CD4-positive, CD25-positive, alpha-beta regulatory T cell (primary cell): ENCODE results near the gene KCTD21. TPM values are rescaled to one million over a fixed set of nuclear protein-coding genes. Genes with fewer than 3 reads are reported as not detected.

Experiments
- ATAC-seq, 2 donors: fragments of 150-1000 bp; cut with Tn5 transposase; one replicate each; pipeline ENCODE4 v1.10.0; 2021; ENCODE audit warnings: low read depth in 2 of 2, moderate number of reproducible peaks in 2 of 2, moderate library complexity in 1 of 2
- DNase-seq, 3 donors: peaks; one replicate each; pipeline versions ENCODE4 v3.0.0 to v3.0.0-alpha.2; 2012 to 2022; ENCODE audit warnings: mixed read lengths in 1 of 3
- H3K27ac ChIP-seq: one replicate; pipeline ENCODE4 v1.7.0; 2013; ENCODE audit warnings: mild to moderate bottlenecking, low read length; ENCODE audit not compliant: insufficient read depth, poor library complexity, severe bottlenecking
- H3K27me3 ChIP-seq: one replicate; pipeline ENCODE4 v1.7.0; 2013; ENCODE audit warnings: low read length; ENCODE audit not compliant: control insufficient read depth, insufficient read depth
- H3K36me3 ChIP-seq: one replicate; pipeline ENCODE4 v1.7.0; 2013; ENCODE audit warnings: mild to moderate bottlenecking, low read length, moderate library complexity; ENCODE audit not compliant: control insufficient read depth, insufficient read depth
- H3K4me1 ChIP-seq: 2 replicates; pipeline ENCODE4 v1.7.0; 2013; ENCODE audit warnings: mild to moderate bottlenecking, low read length; ENCODE audit not compliant: insufficient read depth, control insufficient read depth, poor library complexity, severe bottlenecking
- H3K4me3 ChIP-seq: one replicate; pipeline ENCODE4 v1.7.0; 2013; ENCODE audit warnings: low read depth, mild to moderate bottlenecking, low read length, moderate library complexity
- H3K9me3 ChIP-seq, 2 experiments: 1 replicate in 1 of 2; 2 replicates in 1 of 2; pipeline ENCODE4 v1.7.0; 2013; ENCODE audit warnings: low read length in 2 of 2, mild to moderate bottlenecking in 1 of 2, moderate library complexity in 1 of 2; ENCODE audit not compliant: control insufficient read depth in 2 of 2
- H3K27ac Mint-ChIP-seq, 3 donors: one replicate each; pipeline ENCODE4 v1.8.0; 2020 to 2022; ENCODE audit warnings: mild to moderate bottlenecking in 3 of 3, mixed read lengths in 3 of 3, moderate library complexity in 2 of 3
- H3K27me3 Mint-ChIP-seq: one replicate; pipeline ENCODE4 v1.8.0; 2022; ENCODE audit warnings: mild to moderate bottlenecking, mixed read lengths
- H3K36me3 Mint-ChIP-seq: one replicate; pipeline ENCODE4 v1.8.0; 2020; ENCODE audit warnings: mixed read lengths
- H3K4me1 Mint-ChIP-seq, 4 donors: one replicate each; pipeline ENCODE4 v1.8.0; 2020 to 2022; ENCODE audit warnings: mixed read lengths in 4 of 4, mild to moderate bottlenecking in 1 of 4
- H3K4me3 Mint-ChIP-seq, 4 donors: one replicate each; pipeline ENCODE4 v1.8.0; 2020 to 2022; ENCODE audit warnings: mild to moderate bottlenecking in 4 of 4, mixed read lengths in 4 of 4, moderate library complexity in 3 of 4
- H3K9me3 Mint-ChIP-seq, 7 donors: one replicate each; pipeline ENCODE4 v1.8.0; 2020 to 2022; ENCODE audit warnings: mixed read lengths in 7 of 7, mild to moderate bottlenecking in 3 of 7, moderate library complexity in 2 of 7
- polyA plus RNA-seq, 4 donors: library from polyadenylated mRNA; unstranded; fragments of 300-500 nt; fragmentation: Illumina TruSeq; gene quantifications; one replicate each; pipeline ENCODE4 v1.2.3, GENCODE V29; 2021
- total RNA-seq: library from RNA; stranded (reverse); gene quantifications from one replicate; pipeline ENCODE4 v1.2.3, GENCODE V29; 2022

The KCTD21 gene
- total and polyA plus RNA-seq, 5 donors from 2014 or later: 1.4 to 3.8 (median 3.2) TPM

DNA sequence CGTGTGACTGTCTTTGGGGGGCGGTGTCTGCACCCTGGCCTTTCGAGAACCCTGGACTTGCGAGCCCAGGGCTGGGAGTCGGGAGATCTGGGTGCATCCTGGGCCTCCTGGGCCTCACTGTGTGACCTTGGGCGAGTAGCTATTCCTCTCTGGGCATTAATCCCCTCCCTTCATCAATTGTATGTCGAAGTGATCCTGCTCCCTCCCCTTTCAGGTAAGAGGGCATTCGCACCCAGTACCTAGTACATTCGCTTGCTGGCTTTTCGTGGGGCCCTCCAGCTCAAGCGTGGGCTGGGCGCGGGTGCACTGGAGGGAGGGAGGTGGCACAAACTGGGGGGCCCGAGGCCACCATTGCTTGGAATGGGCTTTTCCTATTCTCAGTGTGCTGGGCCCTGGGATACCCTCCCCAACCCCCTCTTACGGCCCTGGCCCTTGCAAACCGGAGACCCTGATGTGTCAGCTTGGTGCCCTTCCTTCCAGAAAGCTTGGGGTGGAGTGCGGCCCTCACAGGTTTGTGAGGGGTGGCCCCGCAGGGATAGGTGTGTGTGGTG is 823 bp upstream of the KCTD21 start:
- peak overlapping the region; percentile 98 to 100 (median 99) for H3K4me3 Mint-ChIP-seq
- peak overlapping the region; percentile 82 for H3K27ac ChIP-seq
- no peaks in the 10 kb centered on the region for H3K27me3 ChIP-seq
- peak overlapping the region; percentile 87 to 98 (median 96) for H3K27ac Mint-ChIP-seq
- peaks cover 32% of the 10 kb centered on the region for H3K4me1 ChIP-seq
- H3K36me3 Mint-ChIP-seq: no peaks in the 10 kb centered on the region
- DNase-seq (no peak), ATAC-seq (no peak)
- no peaks in the 10 kb centered on the region for H3K27me3 Mint-ChIP-seq
- no peaks in the 10 kb centered on the region for H3K36me3 ChIP-seq
- H3K4me3 ChIP-seq: peak overlapping the region; percentile 66
- no peaks in the 10 kb centered on the region for H3K9me3 Mint-ChIP-seq
- no peaks in the 10 kb centered on the region for H3K9me3 ChIP-seq
- H3K4me1 Mint-ChIP-seq: peaks cover 19 to 62% (median 48%) of the 10 kb centered on the region in 4 donors

DNA sequence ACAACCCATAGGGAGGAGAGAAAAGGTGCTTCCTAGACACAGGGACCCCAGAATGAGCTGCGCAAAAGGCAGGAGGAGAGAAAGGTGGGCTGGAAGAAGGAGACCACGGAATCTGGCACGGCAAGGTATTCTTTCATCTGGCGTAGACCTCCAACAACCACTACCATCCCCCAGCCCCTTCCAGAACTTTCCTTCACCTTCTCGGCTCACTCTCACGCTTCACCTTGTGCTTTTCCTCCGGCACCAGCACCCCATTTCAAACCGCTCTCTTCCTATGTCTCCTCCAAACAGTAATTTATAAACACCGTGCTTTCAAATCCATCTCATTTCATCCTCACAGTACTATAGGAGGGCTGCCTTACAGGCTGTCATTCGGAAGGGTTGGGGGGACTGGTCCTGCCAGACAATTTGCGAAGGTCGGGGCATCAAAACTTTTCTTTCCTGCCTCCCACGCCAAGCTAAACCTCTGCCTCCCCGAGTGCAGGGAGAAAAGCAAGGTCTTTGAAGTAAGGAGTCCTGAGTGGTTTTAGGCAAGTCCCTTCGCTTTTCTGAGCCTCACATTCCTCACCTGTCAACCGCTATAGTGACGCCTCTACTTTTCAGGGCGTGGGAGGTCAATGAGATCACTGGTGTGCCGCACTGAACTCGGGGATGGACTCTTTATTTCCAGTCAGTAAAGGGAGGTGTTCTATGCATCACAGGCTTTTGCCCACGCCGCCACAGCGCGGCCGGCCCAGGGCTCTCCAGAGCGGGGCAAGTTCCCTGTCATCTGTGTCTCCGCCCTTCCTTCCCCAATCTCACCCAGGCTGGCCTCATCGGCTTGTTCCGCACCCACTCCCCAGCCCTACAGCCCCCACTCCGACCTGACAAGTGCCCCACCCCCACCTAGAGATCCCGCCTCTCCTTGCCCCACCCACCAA is 800 bp downstream of the KCTD21 start:
- peak in 1 of 2 donors; percentile 37 for ATAC-seq
- H3K36me3 Mint-ChIP-seq: no peaks in the 10 kb centered on the region
- H3K27me3 Mint-ChIP-seq: no peaks in the 10 kb centered on the region
- no peak for DNase-seq
- H3K4me1 Mint-ChIP-seq: peaks cover 19 to 55% (median 38%) of the 10 kb centered on the region in 4 donors
- H3K36me3 ChIP-seq: no peaks in the 10 kb centered on the region
- H3K4me3 ChIP-seq: peak overlapping the region; percentile 85
- no peaks in the 10 kb centered on the region for H3K9me3 Mint-ChIP-seq
- H3K27ac Mint-ChIP-seq: peak overlapping the region; percentile 95 to 98 (median 96)
- peak overlapping the region; percentile 98 to 100 (median 99) for H3K4me3 Mint-ChIP-seq
- peaks cover 32% of the 10 kb centered on the region for H3K4me1 ChIP-seq
- H3K27ac ChIP-seq: peak overlapping the region; percentile 82
- H3K9me3 ChIP-seq: no peaks in the 10 kb centered on the region
- no peaks in the 10 kb centered on the region for H3K27me3 ChIP-seq

DNA sequence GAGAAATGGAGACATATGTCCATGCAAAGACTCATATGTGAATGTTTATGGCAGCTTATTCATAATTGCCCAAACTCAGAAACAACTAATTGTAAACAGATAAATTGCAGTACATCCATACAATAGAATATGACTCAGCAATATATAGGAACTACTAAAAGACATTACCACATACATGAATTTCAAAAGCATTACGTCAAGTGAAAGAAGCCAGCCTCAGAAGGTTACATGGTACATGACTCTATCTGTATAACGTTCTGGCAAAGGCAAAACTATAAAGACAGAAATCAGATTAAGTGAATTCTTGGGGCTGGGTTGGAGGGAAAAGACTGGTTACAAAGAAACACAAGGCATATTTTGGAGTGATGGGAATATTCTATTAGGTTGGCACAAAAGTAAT is 7.2 kb downstream of the KCTD21 start:
- H3K36me3 ChIP-seq: peaks cover 4% of the 10 kb centered on the region
- DNase-seq (no peak), ATAC-seq (no peak)
- H3K4me3 Mint-ChIP-seq: no peak overlapping the region
- H3K27me3 Mint-ChIP-seq: no peaks in the 10 kb centered on the region
- H3K27ac ChIP-seq: no peak overlapping the region
- H3K9me3 ChIP-seq: no peaks in the 10 kb centered on the region
- H3K27me3 ChIP-seq: no peaks in the 10 kb centered on the region
- H3K27ac Mint-ChIP-seq: peak overlapping the region in 1 of 3 donors; percentile 53
- H3K4me3 ChIP-seq: no peak overlapping the region
- H3K4me1 Mint-ChIP-seq: peaks cover 5 to 12% (median 7%) of the 10 kb centered on the region in 4 donors
- H3K4me1 ChIP-seq: no peaks in the 10 kb centered on the region
- H3K36me3 Mint-ChIP-seq: peaks cover 27% of the 10 kb centered on the region
- H3K9me3 Mint-ChIP-seq: peaks cover 0 to 2% (median 0%) of the 10 kb centered on the region in 7 donors

DNA sequence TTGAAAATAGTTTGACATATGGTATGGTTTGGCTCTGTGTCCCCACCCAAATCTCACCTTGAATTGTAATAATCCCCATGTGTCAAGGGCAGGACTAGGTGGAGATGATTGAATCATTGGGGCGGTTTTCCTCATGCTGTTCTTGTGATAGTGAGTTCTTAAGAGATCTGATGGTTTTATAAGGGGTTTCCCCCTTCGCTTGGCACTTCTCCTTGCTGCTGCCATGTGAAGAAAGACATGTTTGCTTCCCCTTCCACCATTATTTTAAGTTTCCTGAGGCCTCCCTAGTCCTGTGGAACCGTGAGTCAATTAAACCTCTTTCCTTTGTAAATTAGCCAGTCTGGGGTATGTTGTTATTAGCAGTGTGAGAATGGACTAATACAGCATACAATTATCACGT is 7.7 kb downstream of the KCTD21 start:
- H3K4me3 Mint-ChIP-seq: no peak overlapping the region
- DNase-seq (no peak), ATAC-seq (no peak)
- H3K4me1 ChIP-seq: no peaks in the 10 kb centered on the region
- H3K4me1 Mint-ChIP-seq: peaks cover 5 to 12% (median 7%) of the 10 kb centered on the region in 4 donors
- no peak overlapping the region for H3K27ac ChIP-seq
- no peaks in the 10 kb centered on the region for H3K27me3 Mint-ChIP-seq
- peaks cover 32% of the 10 kb centered on the region for H3K36me3 Mint-ChIP-seq
- no peaks in the 10 kb centered on the region for H3K9me3 ChIP-seq
- H3K27ac Mint-ChIP-seq: no peak overlapping the region
- H3K4me3 ChIP-seq: no peak overlapping the region
- H3K36me3 ChIP-seq: peaks cover 4% of the 10 kb centered on the region
- H3K27me3 ChIP-seq: no peaks in the 10 kb centered on the region
- H3K9me3 Mint-ChIP-seq: peaks cover 0 to 4% (median 0%) of the 10 kb centered on the region in 7 donors

DNA sequence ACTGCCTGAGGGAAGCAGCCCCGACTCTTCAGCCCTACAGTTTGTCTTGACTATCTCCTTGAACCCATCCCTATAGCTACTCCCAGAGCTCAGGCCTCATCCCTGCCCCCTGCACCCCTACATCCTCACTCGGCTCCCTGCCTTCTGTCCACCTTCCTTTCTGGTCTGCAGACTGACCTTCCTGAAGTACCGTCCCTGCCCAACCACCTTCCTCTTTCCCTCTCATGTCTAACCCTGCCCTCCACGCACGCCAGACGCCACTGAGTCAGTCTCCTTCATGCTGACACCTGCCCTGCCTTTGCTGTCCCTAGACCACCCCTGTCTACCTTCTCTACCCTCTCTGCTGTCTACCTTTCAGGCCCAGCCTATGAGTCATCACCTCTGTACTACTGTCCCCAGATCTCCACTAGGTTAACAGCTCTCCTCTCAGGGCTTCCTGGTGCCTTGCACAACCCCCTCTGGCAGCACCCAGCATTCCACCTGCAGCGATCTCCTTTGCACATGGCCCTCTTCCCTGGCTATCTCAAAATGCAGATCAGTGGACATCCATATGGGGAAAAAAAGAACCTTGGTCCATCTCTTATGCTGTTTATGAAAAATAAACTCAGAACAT is 8.9 kb downstream of the KCTD21 start:
- H3K9me3 ChIP-seq: no peaks in the 10 kb centered on the region
- H3K36me3 Mint-ChIP-seq: peaks cover 35% of the 10 kb centered on the region
- H3K9me3 Mint-ChIP-seq: peaks cover 0 to 4% (median 0%) of the 10 kb centered on the region in 7 donors
- no peaks in the 10 kb centered on the region for H3K27me3 Mint-ChIP-seq
- no peak overlapping the region for H3K4me3 ChIP-seq
- H3K4me3 Mint-ChIP-seq: no peak overlapping the region
- peaks cover 5 to 15% (median 5%) of the 10 kb centered on the region in 4 donors for H3K4me1 Mint-ChIP-seq
- ATAC-seq (no peak), DNase-seq (no peak)
- peaks cover 4% of the 10 kb centered on the region for H3K36me3 ChIP-seq
- H3K27ac Mint-ChIP-seq: peak overlapping the region in 2 of 3 donors; percentile 12 to 40
- no peak overlapping the region for H3K27ac ChIP-seq
- H3K27me3 ChIP-seq: no peaks in the 10 kb centered on the region
- H3K4me1 ChIP-seq: no peaks in the 10 kb centered on the region

DNA sequence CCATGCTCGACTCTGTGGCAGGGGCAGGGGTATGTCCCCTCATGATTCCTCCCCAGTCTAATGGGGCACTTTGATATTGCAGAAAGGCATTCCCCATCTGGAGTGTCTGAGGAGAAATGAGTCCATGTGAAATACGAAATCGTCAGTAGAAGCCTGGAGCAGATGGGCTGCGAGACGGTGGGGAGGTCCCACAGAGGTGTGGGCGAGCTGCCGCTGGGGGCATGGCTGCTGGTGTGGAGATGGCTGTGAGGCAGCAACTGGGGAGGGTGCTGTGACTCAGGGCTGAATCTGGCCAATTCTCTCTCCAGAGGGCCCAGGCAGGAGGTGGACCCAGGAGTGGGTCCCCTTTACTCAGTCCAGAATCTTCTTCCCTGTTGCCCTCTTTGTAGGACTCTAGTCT is 11.2 kb downstream of the KCTD21 start:
- H3K27ac ChIP-seq: no peak overlapping the region
- Mint-ChIP-seq H3K9me3 (peaks cover 0 to 4% (median 0%) of the 10 kb centered on the region in 7 donors), H3K27me3 (no peaks in the 10 kb centered on the region), H3K36me3 (peaks cover 58% of the 10 kb centered on the region), H3K4me3 (no peak overlapping the region), H3K4me1 (peaks cover 4 to 17% (median 5%) of the 10 kb centered on the region in 4 donors), H3K27ac (no peak overlapping the region)
- no peaks in the 10 kb centered on the region for H3K9me3 ChIP-seq
- DNase-seq (no peak), ATAC-seq (no peak)
- H3K4me1 ChIP-seq: no peaks in the 10 kb centered on the region
- H3K36me3 ChIP-seq: peaks cover 14% of the 10 kb centered on the region
- no peaks in the 10 kb centered on the region for H3K27me3 ChIP-seq
- no peak overlapping the region for H3K4me3 ChIP-seq

DNA sequence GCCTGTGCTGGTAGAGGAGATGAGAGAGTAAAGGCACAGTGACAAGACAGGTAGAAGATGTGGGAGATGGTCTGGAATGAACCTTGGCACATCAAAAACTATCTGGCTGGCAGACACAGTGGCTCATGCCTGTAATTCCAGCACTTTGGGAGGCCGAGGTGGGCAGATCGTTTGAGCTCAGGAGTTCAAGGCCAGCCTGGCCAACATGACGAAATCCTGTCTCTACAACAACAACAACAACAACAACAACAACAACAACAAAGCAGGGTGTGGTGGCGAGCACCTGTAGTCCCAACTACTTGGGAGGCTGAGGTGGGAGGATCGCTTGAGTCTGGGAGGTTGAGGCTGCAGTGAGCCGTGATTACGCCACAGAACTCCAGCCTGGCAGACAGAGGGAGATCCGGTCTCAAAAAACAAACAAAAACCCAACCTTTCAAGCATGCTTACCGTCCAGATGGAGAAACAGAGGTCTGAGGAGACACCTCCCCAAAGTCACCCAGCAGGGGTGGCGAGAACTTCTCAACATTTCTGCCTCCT is 11.8 kb downstream of the KCTD21 start:
- Mint-ChIP-seq H3K27ac (peak overlapping the region in 1 of 3 donors; percentile 82), H3K4me1 (peaks cover 4 to 17% (median 5%) of the 10 kb centered on the region in 4 donors), H3K4me3 (peak overlapping the region in 1 of 4 donors; percentile 49), H3K27me3 (no peaks in the 10 kb centered on the region), H3K9me3 (peaks cover 0 to 4% (median 0%) of the 10 kb centered on the region in 7 donors), H3K36me3 (peaks cover 59% of the 10 kb centered on the region)
- Histone ChIP-seq H3K36me3 (peaks cover 14% of the 10 kb centered on the region), H3K9me3 (no peaks in the 10 kb centered on the region), H3K27me3 (no peaks in the 10 kb centered on the region), H3K4me1 (no peaks in the 10 kb centered on the region), H3K4me3 (no peak overlapping the region), H3K27ac (no peak overlapping the region)
- ATAC-seq (no peak), DNase-seq (no peak)
